GM23338 (cell line): ENCODE data around the gene PLBD2. TPM values are rescaled to one million over a fixed set of nuclear protein-coding genes. Genes with fewer than 3 reads are reported as not detected.

Experiments
- ATAC-seq: fragments of 200-7000 bp; cut with Tn5 transposase; 3 replicates; pipeline ENCODE4 v1.9.1; 2020
- DNase-seq: peaks from one replicate; pipeline ENCODE4 v3.0.0-alpha.2; 2015; ENCODE audit warnings: low spot score
- H2AFZ ChIP-seq: fragments of 200-600 bp; sonication (generic); 2 replicates; pipeline ENCODE4 v1.8.0; 2016; ENCODE audit warnings: antibody characterized with exemption, mild to moderate bottlenecking, moderate library complexity
- H3F3A ChIP-seq: fragments of 200-600 bp; sonication (generic); replicated peaks from 2 replicates; pipeline ENCODE4 v1.8.0; 2017; ENCODE audit warnings: antibody characterized with exemption, mixed run types, low read depth
- H3K27ac ChIP-seq: fragments of 200-600 bp; sonication (generic); 2 replicates; pipeline ENCODE4 v1.6.1; 2016; ENCODE audit warnings: low read depth
- H3K27me3 ChIP-seq: fragments of 200-600 bp; sonication (generic); 2 replicates; pipeline ENCODE4 v1.8.0; 2016; ENCODE audit warnings: mild to moderate bottlenecking, mixed run types, moderate library complexity; ENCODE audit not compliant: insufficient read depth
- H3K36me3 ChIP-seq: fragments of 200-600 bp; sonication (generic); 2 replicates; pipeline ENCODE4 v1.8.0; 2016; ENCODE audit warnings: mild to moderate bottlenecking; ENCODE audit not compliant: insufficient read depth
- H3K4me1 ChIP-seq: fragments of 200-600 bp; sonication (generic); 2 replicates; pipeline ENCODE4 v1.8.0; 2016; ENCODE audit warnings: mild to moderate bottlenecking, moderate library complexity; ENCODE audit not compliant: insufficient read depth
- H3K4me2 ChIP-seq: fragments of 200-600 bp; sonication (generic); 2 replicates; pipeline ENCODE4 v1.7.1; 2017; ENCODE audit warnings: mixed run types
- H3K4me3 ChIP-seq: fragments of 200-600 bp; sonication (generic); 2 replicates; pipeline ENCODE4 v1.6.1; 2016; ENCODE audit warnings: mixed run types
- H3K79me2 ChIP-seq: fragments of 200-600 bp; sonication (generic); replicated peaks from 2 replicates; pipeline ENCODE4 v1.8.0; 2017; ENCODE audit warnings: mild to moderate bottlenecking; ENCODE audit not compliant: insufficient read depth
- H3K9me2 ChIP-seq: fragments of 200-600 bp; sonication (generic); 2 replicates; pipeline ENCODE4 v1.8.0; 2017; ENCODE audit not compliant: insufficient read depth
- H4K20me1 ChIP-seq: fragments of 200-600 bp; sonication (generic); replicated peaks from 2 replicates; pipeline ENCODE4 v1.8.0; 2017; ENCODE audit warnings: mild to moderate bottlenecking; ENCODE audit not compliant: insufficient read depth
- H3K27ac Mint-ChIP-seq: 2 replicates; pipeline ENCODE4 v1.8.0; 2020; ENCODE audit warnings: inconsistent platforms, mild to moderate bottlenecking, moderate library complexity, mixed read lengths
- H3K27me3 Mint-ChIP-seq: 3 replicates; pipeline ENCODE4 v1.8.0; 2022; ENCODE audit warnings: low read depth, mild to moderate bottlenecking, moderate library complexity, mixed read lengths, inconsistent platforms; ENCODE audit not compliant: insufficient read depth, poor library complexity
- H3K36me3 Mint-ChIP-seq: 3 replicates; pipeline ENCODE4 v1.8.0; 2021; ENCODE audit warnings: low read depth, mild to moderate bottlenecking, inconsistent platforms, moderate library complexity, mixed read lengths
- H3K4me1 Mint-ChIP-seq: 3 replicates; pipeline ENCODE4 v1.8.0; 2020; ENCODE audit warnings: mild to moderate bottlenecking, inconsistent platforms, mixed read lengths
- H3K4me3 Mint-ChIP-seq: 3 replicates; pipeline ENCODE4 v1.8.0; 2021; ENCODE audit warnings: moderate library complexity, mild to moderate bottlenecking, inconsistent platforms, mixed read lengths
- H3K9me3 Mint-ChIP-seq: 3 replicates; pipeline ENCODE4 v1.8.0; 2020; ENCODE audit warnings: moderate library complexity, mild to moderate bottlenecking, inconsistent platforms, mixed read lengths
- CREB1 ChIP-seq: fragments of 250-450 bp; sonication (Bioruptor Pico); IDR thresholded peaks from 2 replicates; pipeline ENCODE4 v1.5.0; 2020; ENCODE audit warnings: low read depth, mild to moderate bottlenecking, moderate library complexity
- EZH2 ChIP-seq: fragments of 200-600 bp; sonication (generic); IDR thresholded peaks from one replicate; pipeline ENCODE4 v1.8.0; 2017; ENCODE audit warnings: antibody characterized with exemption, mild to moderate bottlenecking, low read depth; ENCODE audit not compliant: unreplicated experiment
- EZH2phosphoT487 ChIP-seq: fragments of 200-600 bp; sonication (generic); IDR thresholded peaks from one replicate; pipeline ENCODE4 v1.8.1; 2018; ENCODE audit warnings: antibody characterized with exemption; ENCODE audit not compliant: unreplicated experiment
- JUNB ChIP-seq: IDR thresholded peaks from one replicate; pipeline ENCODE4 v1.6.1; 2016; ENCODE audit warnings: antibody characterized with exemption; ENCODE audit not compliant: unreplicated experiment
- POLR2AphosphoS5 ChIP-seq: IDR thresholded peaks from 2 replicates; pipeline ENCODE4 v1.6.1; 2016; ENCODE audit warnings: antibody characterized with exemption, low read depth
- STAT1 ChIP-seq: IDR thresholded peaks from one replicate; pipeline ENCODE4 v1.6.1; 2016; ENCODE audit warnings: antibody characterized with exemption; ENCODE audit not compliant: unreplicated experiment
- ZNF114 ChIP-seq: fragments of 250-450 bp; sonication (Bioruptor Pico); IDR thresholded peaks from 2 replicates; pipeline ENCODE4 v1.5.0; 2020; ENCODE audit warnings: mild to moderate bottlenecking, moderate library complexity
- ZNF331 ChIP-seq: fragments of 250-450 bp; sonication (Bioruptor Pico); IDR thresholded peaks from 2 replicates; pipeline ENCODE4 v1.5.0; 2020; ENCODE audit warnings: low read depth, mild to moderate bottlenecking, moderate library complexity
- polyA plus RNA-seq: library from polyadenylated mRNA; unstranded; fragments of >200 nt; fragmentation: Nextera tagmentation; extraction: Ambion mirVana; gene quantifications from 2 replicates; pipeline ENCODE4 v1.2.1, GENCODE V29; 2016
- total RNA-seq: library from RNA; depleted of rRNA; stranded (reverse); fragments of >200 nt; shearing (Covaris generic); gene quantifications from 2 replicates; pipeline ENCODE4 v1.2.3, GENCODE V29; 2014
- TF ChIP-seq, protein P1 (sequence below): IDR thresholded peaks from one replicate; pipeline ENCODE4 v1.6.1; 2018; ENCODE audit warnings: antibody characterized with exemption; ENCODE audit not compliant: unreplicated experiment
- TF ChIP-seq, protein P2 (sequence below), 2 experiments: fragments of 200-600 bp in 1 of 2; sonication (generic) in 1 of 2; conservative IDR thresholded peaks; 2 replicates each; pipeline versions ENCODE4 v1.5.1 to v1.6.1; 2016 to 2017; ENCODE audit warnings: antibody characterized with exemption in 2 of 2, low read depth in 2 of 2, mild to moderate bottlenecking in 2 of 2, moderate library complexity in 1 of 2
- TF ChIP-seq, protein P3 (sequence below): fragments of 250-450 bp; sonication (Bioruptor Pico); IDR thresholded peaks from 2 replicates; pipeline ENCODE4 v1.5.0; 2020; ENCODE audit warnings: mild to moderate bottlenecking, moderate library complexity

The PLBD2 gene
- total and polyA plus RNA-seq, 2 experiments from 2014 or later, result 10.2 to 37.1 TPM

DNA sequence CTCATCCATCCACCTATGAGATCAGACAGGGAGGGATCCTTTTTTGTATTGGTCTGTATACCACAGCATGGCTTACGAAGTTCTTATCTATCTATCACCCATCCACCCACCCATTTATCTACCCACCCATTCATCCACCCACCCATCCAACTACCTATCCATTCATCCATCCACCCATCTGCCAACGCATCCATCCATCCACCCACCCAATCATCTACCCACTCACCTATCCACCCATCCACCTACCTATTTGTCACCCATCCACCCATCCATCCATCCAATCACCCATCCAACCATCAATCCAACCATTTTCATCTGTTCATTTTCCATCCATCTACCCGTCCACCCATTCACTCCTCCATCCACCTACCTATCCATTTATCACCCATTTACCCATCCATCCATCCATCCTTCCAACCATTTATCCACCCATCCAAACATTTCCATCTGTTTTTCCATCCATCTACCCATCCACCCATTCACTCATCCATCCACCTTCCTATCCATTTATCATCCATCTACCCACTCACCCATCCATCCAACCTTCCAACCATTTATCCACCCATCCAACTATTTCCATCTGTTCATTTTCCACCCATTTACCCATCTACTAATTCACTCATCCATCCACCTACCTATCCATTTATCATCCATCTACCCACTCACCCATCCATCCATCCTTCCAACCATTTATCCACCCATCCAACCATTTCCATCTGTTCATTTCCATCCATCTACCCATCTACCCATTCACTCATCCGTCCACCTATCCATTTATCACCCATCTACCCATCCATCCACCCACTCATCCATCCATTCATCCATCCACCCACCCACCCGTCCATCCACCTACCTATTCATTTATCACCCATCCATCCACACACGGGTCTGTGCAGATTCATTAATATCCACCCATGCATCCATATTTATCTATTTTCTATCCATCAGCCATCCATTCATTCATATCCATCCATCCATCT is 32.0 kb downstream of the PLBD2 start:
- no peaks in the 10 kb centered on the region for H3K27me3 ChIP-seq
- no peak for ATAC-seq

More for the DNA sequence above, 32.0 kb downstream of the PLBD2 start:
- TF ChIP-seq STAT1 (no peak), EZH2phosphoT487 (no peak), CREB1 (CRISPR knock-in tag) (no peak), POLR2AphosphoS5 (no peak), ZNF331 (CRISPR knock-in tag) (no peak), JUNB (no peak), EZH2 (no peak), ZNF114 (CRISPR knock-in tag) (no peak)
- TF ChIP-seq, protein P1, sequence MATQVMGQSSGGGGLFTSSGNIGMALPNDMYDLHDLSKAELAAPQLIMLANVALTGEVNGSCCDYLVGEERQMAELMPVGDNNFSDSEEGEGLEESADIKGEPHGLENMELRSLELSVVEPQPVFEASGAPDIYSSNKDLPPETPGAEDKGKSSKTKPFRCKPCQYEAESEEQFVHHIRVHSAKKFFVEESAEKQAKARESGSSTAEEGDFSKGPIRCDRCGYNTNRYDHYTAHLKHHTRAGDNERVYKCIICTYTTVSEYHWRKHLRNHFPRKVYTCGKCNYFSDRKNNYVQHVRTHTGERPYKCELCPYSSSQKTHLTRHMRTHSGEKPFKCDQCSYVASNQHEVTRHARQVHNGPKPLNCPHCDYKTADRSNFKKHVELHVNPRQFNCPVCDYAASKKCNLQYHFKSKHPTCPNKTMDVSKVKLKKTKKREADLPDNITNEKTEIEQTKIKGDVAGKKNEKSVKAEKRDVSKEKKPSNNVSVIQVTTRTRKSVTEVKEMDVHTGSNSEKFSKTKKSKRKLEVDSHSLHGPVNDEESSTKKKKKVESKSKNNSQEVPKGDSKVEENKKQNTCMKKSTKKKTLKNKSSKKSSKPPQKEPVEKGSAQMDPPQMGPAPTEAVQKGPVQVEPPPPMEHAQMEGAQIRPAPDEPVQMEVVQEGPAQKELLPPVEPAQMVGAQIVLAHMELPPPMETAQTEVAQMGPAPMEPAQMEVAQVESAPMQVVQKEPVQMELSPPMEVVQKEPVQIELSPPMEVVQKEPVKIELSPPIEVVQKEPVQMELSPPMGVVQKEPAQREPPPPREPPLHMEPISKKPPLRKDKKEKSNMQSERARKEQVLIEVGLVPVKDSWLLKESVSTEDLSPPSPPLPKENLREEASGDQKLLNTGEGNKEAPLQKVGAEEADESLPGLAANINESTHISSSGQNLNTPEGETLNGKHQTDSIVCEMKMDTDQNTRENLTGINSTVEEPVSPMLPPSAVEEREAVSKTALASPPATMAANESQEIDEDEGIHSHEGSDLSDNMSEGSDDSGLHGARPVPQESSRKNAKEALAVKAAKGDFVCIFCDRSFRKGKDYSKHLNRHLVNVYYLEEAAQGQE, result no peak
- TF ChIP-seq, protein P2, sequence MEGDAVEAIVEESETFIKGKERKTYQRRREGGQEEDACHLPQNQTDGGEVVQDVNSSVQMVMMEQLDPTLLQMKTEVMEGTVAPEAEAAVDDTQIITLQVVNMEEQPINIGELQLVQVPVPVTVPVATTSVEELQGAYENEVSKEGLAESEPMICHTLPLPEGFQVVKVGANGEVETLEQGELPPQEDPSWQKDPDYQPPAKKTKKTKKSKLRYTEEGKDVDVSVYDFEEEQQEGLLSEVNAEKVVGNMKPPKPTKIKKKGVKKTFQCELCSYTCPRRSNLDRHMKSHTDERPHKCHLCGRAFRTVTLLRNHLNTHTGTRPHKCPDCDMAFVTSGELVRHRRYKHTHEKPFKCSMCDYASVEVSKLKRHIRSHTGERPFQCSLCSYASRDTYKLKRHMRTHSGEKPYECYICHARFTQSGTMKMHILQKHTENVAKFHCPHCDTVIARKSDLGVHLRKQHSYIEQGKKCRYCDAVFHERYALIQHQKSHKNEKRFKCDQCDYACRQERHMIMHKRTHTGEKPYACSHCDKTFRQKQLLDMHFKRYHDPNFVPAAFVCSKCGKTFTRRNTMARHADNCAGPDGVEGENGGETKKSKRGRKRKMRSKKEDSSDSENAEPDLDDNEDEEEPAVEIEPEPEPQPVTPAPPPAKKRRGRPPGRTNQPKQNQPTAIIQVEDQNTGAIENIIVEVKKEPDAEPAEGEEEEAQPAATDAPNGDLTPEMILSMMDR (conservative IDR thresholded peaks at IDR 0.05; ENCODE audit: low read depth in 2 of 2), result no peak
- TF ChIP-seq, protein P3, sequence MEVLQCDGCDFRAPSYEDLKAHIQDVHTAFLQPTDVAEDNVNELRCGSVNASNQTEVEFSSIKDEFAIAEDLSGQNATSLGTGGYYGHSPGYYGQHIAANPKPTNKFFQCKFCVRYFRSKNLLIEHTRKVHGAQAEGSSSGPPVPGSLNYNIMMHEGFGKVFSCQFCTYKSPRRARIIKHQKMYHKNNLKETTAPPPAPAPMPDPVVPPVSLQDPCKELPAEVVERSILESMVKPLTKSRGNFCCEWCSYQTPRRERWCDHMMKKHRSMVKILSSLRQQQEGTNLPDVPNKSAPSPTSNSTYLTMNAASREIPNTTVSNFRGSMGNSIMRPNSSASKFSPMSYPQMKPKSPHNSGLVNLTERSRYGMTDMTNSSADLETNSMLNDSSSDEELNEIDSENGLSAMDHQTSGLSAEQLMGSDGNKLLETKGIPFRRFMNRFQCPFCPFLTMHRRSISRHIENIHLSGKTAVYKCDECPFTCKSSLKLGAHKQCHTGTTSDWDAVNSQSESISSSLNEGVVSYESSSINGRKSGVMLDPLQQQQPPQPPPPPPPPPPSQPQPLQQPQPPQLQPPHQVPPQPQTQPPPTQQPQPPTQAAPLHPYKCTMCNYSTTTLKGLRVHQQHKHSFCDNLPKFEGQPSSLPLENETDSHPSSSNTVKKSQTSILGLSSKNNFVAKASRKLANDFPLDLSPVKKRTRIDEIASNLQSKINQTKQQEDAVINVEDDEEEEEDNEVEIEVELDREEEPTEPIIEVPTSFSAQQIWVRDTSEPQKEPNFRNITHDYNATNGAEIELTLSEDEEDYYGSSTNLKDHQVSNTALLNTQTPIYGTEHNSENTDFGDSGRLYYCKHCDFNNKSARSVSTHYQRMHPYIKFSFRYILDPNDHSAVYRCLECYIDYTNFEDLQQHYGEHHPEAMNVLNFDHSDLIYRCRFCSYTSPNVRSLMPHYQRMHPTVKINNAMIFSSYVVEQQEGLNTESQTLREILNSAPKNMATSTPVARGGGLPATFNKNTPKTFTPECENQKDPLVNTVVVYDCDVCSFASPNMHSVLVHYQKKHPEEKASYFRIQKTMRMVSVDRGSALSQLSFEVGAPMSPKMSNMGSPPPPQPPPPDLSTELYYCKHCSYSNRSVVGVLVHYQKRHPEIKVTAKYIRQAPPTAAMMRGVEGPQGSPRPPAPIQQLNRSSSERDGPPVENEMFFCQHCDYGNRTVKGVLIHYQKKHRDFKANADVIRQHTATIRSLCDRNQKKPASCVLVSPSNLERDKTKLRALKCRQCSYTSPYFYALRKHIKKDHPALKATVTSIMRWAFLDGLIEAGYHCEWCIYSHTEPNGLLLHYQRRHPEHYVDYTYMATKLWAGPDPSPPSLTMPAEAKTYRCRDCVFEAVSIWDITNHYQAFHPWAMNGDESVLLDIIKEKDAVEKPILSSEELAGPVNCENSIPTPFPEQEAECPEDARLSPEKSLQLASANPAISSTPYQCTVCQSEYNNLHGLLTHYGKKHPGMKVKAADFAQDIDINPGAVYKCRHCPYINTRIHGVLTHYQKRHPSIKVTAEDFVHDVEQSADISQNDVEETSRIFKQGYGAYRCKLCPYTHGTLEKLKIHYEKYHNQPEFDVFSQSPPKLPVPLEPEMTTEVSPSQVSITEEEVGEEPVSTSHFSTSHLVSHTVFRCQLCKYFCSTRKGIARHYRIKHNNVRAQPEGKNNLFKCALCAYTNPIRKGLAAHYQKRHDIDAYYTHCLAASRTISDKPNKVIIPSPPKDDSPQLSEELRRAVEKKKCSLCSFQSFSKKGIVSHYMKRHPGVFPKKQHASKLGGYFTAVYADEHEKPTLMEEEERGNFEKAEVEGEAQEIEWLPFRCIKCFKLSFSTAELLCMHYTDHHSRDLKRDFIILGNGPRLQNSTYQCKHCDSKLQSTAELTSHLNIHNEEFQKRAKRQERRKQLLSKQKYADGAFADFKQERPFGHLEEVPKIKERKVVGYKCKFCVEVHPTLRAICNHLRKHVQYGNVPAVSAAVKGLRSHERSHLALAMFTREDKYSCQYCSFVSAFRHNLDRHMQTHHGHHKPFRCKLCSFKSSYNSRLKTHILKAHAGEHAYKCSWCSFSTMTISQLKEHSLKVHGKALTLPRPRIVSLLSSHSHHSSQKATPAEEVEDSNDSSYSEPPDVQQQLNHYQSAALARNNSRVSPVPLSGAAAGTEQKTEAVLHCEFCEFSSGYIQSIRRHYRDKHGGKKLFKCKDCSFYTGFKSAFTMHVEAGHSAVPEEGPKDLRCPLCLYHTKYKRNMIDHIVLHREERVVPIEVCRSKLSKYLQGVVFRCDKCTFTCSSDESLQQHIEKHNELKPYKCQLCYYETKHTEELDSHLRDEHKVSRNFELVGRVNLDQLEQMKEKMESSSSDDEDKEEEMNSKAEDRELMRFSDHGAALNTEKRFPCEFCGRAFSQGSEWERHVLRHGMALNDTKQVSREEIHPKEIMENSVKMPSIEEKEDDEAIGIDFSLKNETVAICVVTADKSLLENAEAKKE (CRISPR knock-in tag), result no peak
- Mint-ChIP-seq H3K9me3 (no peaks in the 10 kb centered on the region; the same call in 2 of the 3 replicates), H3K27me3 (peaks cover 2% of the 10 kb centered on the region), H3K27ac (no peak overlapping the region), H3K4me3 (no peak overlapping the region), H3K4me1 (no peaks in the 10 kb centered on the region), H3K36me3 (peaks cover 4% of the 10 kb centered on the region; the same call in 2 of the 3 replicates)
- Histone ChIP-seq H3K79me2 (no peaks in the 10 kb centered on the region), H3K4me1 (no peaks in the 10 kb centered on the region), H3F3A (0 out of 2 replicates have a peak, but pooled peaks cover 2% of the 10 kb centered on the region), H3K9me2 (no peaks in the 10 kb centered on the region; the same call in 1 of the 2 replicates), H2AFZ (no peak overlapping the region), H3K36me3 (no peaks in the 10 kb centered on the region), H3K4me2 (no peak overlapping the region), H3K4me3 (no peak overlapping the region), H4K20me1 (no peaks in the 10 kb centered on the region), H3K27ac (no peak overlapping the region)
- no peak for DNase-seq
